C4-2B (cell line): Measurements from ENCODE around the gene ZNF385D.

Source experiments
- ZFX ChIP-seq: fragments of 450-650 bp; IDR thresholded peaks from 2 replicates; pipeline ENCODE4 v1.6.1; 2017
- TF ChIP-seq, protein P1 (sequence below): fragments of 450-650 bp; conservative IDR thresholded peaks from 2 replicates; pipeline ENCODE4 v1.5.1; 2017; ENCODE audit warnings: mild to moderate bottlenecking

DNA sequence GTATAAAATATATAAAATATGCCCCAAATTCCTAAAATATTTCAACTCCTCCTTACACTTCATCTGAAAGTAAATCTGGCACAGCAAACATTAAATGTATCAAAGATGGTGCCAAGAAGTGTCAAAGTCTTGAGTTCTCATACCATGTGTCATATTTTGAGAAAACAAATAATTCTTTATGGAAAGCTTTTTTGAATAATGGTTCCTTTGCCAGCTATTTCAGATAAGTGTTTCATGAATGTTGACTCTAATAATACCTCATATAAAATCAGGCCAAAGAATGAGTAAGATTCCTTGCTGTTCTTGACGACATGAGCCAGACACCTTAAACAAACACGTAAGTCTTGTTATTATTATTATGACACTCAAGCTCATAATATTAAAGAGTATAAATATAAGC, 30.3 kb upstream of the ZNF385D start:
- TF ChIP-seq, protein P1, sequence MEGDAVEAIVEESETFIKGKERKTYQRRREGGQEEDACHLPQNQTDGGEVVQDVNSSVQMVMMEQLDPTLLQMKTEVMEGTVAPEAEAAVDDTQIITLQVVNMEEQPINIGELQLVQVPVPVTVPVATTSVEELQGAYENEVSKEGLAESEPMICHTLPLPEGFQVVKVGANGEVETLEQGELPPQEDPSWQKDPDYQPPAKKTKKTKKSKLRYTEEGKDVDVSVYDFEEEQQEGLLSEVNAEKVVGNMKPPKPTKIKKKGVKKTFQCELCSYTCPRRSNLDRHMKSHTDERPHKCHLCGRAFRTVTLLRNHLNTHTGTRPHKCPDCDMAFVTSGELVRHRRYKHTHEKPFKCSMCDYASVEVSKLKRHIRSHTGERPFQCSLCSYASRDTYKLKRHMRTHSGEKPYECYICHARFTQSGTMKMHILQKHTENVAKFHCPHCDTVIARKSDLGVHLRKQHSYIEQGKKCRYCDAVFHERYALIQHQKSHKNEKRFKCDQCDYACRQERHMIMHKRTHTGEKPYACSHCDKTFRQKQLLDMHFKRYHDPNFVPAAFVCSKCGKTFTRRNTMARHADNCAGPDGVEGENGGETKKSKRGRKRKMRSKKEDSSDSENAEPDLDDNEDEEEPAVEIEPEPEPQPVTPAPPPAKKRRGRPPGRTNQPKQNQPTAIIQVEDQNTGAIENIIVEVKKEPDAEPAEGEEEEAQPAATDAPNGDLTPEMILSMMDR = no peak
- no peak for TF ChIP-seq ZFX
